Fibroblast of peridontal ligament (primary cell): ENCODE results near the gene DEK.
"Not testable (repeated sequence)": the region's sequence is repeated elsewhere in the genome, so short reads cannot be mapped to it uniquely, and the experiment has no call there.

Experiments
- DNase-seq: peaks from one replicate; pipeline ENCODE4 v3.0.0-alpha.2; 2010; ENCODE audit errors: extremely low read depth

The DEK gene

DNA sequence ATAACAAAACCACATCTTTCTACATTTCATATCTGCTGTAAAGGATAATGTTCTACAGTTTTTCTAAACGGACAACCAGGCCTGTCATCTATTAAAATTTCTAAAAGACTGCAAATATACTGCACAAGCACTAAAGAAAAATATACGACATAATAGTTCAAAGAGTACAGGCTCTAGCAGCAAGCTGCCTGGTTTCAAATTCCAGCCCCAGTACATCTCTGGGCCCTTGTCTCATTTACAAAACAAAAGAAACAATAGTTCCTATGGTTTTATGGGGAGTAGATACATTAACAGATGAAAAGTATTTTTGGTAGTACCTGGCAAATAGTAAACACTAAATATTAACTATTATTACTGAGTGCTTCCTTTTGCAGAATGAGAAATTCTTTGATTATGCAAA lies 24.1 kb downstream of the DEK start:
- no peak for DNase-seq

- DNase-seq = no peak
Measured at GRCh38 chr6:18237167-18237566, 27.2 kb downstream of the DEK start.

DNA sequence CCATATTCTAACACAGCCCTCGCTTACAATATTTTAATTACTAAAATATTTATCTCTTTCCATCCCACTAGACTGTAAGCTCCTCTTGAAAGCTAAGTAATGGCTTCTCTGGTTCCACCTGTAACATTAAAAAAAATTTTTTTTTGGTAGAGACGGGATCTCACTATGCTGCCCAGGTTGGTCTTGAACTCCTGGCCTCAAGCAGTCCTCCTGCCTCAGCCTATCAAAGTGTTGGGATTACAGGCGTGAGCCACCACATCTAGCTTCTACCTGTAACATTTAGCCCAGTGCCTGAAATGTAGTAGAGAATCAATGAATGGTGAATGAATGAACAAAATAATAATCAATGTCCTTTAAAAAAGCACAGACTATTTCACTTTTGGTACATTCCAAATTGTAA lies 28.8 kb downstream of the DEK start:
- no peak for DNase-seq

- DNase-seq = no peak
Measured at GRCh38 chr6:18234564-18234963, 29.8 kb downstream of the DEK start.

DNA sequence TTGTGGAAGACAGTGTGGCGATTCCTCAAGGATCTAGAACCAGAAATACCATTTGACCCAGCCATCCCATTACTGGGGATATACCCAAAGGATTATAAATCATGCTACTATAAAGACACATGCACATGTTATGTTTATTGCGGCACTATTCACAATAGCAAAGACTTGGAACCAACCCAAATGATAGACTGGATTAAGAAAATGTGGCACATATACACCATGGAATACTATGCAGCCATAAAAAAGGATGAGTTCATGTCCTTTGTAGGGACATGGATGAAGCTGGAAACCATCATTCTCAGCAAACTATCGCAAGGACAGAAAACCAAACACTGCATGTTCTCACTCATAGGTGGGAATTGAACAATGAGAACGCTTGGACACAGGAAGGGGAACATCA lies 30.6 kb downstream of the DEK start:
- DNase-seq = not testable (repeated sequence)

DNA sequence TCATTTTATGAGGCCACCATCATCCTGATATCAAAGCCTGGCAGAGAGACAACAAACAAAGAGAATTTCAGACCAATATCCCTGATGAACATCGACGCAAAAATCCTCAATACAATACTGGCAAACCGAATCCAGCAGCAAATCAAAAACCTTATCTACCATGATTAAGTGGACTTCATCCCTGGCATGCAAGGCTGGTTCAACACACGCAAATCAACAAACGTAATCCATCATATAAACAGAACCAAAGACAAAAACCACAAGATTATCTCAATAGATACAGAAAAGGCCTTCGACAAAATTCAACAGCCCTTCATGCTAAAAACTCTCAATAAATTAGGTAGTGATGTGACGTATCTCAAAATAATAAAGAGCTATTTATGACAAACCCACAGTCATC lies 32.5 kb downstream of the DEK start:
- not testable (repeated sequence) for DNase-seq

DNA sequence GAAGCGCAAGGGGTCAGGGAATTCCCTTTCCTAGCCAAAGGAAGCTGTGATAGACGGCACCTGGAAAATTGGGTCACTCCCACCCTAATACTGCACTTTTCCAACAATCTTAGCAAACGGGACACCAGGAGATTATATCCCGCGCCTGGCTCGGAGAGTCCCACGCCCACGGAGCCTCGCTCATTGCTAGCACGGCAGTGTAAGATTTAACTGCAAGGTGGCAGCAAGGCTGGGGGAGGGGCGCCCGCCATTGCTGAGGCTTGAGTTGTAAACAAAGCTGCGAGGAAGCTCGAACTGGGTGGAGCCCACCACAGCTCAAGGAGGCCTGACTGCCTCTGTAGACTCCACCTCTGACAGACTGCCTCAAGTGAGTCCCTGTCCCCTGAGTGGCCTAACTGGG lies 35.7 kb downstream of the DEK start:
- not testable (repeated sequence) for DNase-seq

- DNase-seq = not testable (repeated sequence)
Measured at GRCh38 chr6:18227166-18227565, 37.2 kb downstream of the DEK start.

- DNase-seq = peak; percentile 90
Measured at GRCh38 chr6:18226451-18227105, 37.8 kb downstream of the DEK start.

GRCh38 chr6:18221288-18221615 lies 43.1 kb downstream of the DEK start:
- DNase-seq = no peak

DNA sequence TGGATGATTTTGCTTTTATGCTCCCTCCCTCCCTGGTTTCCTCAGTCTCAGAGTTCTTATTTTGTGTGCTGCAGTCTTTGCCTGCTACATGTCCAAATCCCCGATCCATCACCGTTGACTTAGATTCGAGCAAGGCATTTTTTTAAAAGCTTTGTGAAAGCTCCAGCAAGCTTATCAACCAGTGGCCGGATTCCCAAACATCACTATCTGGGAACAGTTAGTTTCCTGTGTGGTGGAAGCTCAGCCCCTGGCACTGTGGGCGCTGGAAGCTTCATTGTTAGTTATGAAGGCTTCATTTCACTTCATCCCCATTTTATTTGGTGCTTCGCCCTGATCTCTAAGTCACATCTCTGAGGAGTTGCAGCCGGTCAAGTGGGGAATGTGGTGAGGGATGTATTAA lies 44.7 kb downstream of the DEK start:
- DNase-seq = no peak

- no peak for DNase-seq
Measured at GRCh38 chr6:18218233-18218632, 46.1 kb downstream of the DEK start.

DNA sequence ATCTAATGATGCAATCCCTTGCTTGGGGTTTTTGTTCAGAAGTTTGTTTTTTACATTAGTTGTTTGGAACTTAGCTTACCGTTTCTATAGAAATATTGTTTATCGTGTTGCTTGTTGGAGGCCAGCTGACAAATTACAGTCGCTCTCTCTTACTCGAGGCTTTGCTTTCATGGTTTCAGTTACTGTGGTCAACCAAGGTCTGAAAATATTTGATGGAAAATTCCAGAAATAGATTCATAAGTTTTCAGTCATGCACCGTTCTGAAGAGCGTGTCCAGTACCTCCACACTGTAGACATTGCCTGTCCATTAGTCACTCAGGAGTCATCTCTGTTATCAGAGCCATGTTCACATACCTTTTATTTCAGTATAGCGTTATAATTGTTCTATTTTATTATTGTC lies 47.9 kb downstream of the DEK start:
- peak; percentile 70 for DNase-seq

- DNase-seq = no peak
Measured at GRCh38 chr6:18215436-18215835, 48.9 kb downstream of the DEK start.

DNA sequence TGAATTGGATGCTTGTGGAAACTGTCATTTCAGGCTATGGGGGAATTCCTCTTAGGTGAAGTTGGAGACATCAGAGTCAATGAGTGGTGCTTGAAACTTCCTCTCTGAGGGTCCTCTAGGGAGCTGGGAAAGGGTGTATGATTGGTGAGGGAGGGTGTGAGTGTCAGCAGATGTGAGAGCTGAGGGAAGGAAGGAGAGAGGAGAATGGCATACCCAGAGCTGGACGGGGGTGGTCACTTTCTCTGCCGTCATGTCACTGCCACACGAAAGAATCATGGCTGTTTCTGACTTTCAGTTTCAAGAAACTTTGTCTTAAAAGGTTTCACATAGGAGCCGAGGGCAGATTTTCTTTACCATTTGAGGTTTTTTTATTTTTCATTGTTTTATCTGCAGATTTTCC lies 50.3 kb downstream of the DEK start:
- no peak for DNase-seq

- no peak for DNase-seq
Measured at GRCh38 chr6:18213439-18213838, 50.9 kb downstream of the DEK start.

DNA sequence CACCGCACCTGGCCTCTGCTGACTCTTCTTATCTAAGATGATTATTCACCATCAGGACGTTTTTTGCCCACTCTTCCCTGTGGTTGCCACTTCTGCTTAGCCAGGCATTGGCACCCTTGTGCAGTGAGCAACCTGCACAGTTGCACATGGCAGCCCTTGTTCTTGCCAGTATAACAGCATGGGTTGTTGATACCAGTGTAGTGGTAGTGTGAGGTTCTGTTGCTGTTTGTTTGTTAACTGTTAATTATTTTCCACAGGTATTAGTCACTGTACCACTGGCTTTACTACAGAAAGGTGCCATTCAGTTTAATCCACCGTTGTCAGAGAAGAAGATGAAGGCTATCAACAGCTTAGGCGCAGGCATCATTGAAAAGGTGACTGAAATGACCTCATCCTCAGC lies 52.1 kb downstream of the DEK start:
- DNase-seq = no peak

GRCh38 chr6:18211338-18211737 lies 53.0 kb downstream of the DEK start:
- no peak for DNase-seq

DNA sequence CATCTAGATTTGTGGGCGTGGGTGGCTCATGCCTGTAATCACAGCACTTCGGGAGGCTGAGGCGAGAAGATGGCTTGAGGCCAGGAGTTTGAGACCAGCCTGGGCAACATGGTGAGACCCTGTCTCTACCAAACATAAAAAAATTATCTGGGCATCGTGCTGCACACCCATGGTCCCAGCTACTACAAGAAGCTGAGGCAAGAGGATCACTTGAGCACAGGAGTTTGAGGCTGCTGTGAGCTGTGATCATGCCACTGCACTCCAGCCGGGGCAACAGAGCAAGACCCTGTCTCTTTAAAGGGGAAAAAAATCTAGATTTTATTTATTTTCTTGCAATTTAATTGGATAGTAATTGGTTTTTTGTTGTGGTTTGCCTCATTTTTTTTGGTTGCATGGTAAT lies 53.6 kb downstream of the DEK start:
- no peak for DNase-seq

GRCh38 chr6:18209539-18210197 lies 54.7 kb downstream of the DEK start:
- DNase-seq = peak; percentile 25

- not testable (repeated sequence) for DNase-seq
Measured at GRCh38 chr6:18208778-18209177, 55.6 kb downstream of the DEK start.

DNA sequence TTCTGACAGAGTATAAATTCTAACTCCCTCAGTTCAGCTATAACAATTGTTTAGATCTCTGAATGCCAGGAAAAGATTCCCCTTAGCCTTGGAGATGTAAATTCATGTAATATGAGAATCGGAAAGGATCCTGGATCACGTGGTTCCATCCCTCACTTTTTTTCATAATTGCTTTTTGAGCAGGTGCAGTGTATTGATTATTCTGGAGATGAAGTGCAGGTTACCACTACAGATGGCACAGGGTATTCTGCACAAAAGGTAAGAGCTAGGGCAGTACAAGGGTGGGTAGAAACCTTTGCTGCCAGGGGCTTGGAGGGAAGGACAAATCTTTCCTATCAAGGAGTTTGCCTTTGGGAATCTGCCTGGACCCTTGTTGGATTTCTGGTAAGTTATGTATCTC lies 56.4 kb downstream of the DEK start:
- no peak for DNase-seq

DNA sequence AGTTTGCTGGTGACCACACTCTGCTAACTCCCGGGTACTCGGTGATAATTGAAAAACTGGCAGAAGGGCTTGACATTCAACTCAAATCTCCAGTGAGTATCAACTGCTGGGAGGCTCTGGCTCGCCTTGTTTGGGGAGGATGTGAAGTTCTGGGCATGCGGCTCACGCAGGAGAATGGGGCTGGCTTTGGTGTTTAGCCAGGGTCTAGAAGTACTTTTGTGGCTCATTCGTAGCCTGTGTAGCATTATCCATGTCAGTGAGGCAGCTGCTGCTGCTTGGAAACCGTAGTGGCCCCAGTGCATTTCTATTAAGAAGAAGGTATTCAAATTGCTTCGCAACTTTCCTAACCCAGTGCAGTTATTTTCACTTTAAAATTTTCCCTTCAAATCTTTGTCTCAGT lies 56.9 kb downstream of the DEK start:
- no peak for DNase-seq

DNA sequence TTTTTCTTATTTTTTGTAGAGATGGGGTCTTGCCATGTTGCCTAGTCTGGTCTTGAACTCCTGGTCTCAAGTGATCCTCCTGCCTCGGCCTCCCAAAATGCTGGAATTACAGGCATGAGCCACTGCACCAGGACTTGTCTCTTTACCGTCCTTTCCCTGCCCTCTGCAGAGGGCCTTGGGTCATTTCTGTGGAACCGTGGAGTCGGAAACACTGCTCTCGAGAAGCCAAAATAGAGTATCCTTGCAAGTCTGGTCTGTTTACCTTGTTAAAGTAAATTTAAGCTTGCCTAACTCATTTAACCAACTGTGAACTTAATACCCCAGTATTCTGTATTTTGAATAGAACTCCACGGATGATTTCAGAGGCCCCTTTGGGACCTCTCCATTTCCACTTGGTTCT lies 57.7 kb downstream of the DEK start:
- DNase-seq = no peak
